ENCODE measurements around the gene PCSK4. TPM values are rescaled to one million over a fixed set of nuclear protein-coding genes. Genes with fewer than 3 reads are reported as not detected.

Gene PCSK4
- total and polyA plus RNA-seq, 7 donors, result 0.99 to 5.0 (median 3.1) TPM; not detected in 1

- WGBS, 2 donors, result 41 to 59% methylated on average over 12 of the region's 12 CpGs
- H3K27ac ChIP-seq, result no peak overlapping the region
- H3K4me3 ChIP-seq, result no peak overlapping the region
- peak; percentile 64 for DNase-seq
- no peaks in the 10 kb centered on the region for H3K36me3 ChIP-seq
- peaks cover 0 to 21% (median 15%) of the 10 kb centered on the region in 4 donors for H3K4me1 ChIP-seq
- intact Hi-C loops (cut with DNase I), result no loop called here
- TF ChIP-seq EP300 (IDR thresholded peaks at IDR 0.05) (no peak), POLR2AphosphoS5 (IDR thresholded peaks at IDR 0.05) (no peak), CTCF (IDR thresholded peaks at IDR 0.05) (no peak), POLR2A (IDR thresholded peaks at IDR 0.05) (no peak)
- H3K9me3 ChIP-seq, result no peaks in the 10 kb centered on the region
- peaks cover 6 to 33% (median 20%) of the 10 kb centered on the region in 3 donors for H3K27me3 ChIP-seq
Observed at GRCh38 chr19:1491849-1492170, 1.7 kb upstream of the PCSK4 start.

- H3K9me3 ChIP-seq, result no peaks in the 10 kb centered on the region
- intact Hi-C loops (cut with DNase I), result no loop called here
- peak within 1 kb of the TSS; percentile 76 to 83 (median 80) for H3K27ac ChIP-seq
- TF ChIP-seq POLR2A (IDR thresholded peaks at IDR 0.05) (no peak), POLR2AphosphoS5 (IDR thresholded peaks at IDR 0.05) (peak in 1 of 4 donors; percentile 13)
- H3K4me3 ChIP-seq, result peak within 1 kb of the TSS; percentile 37 to 60 (median 54)
- 2 to 4% methylated on average over 73 of the region's 73 CpGs for WGBS, 2 donors
- no peaks in the 10 kb centered on the region for H3K36me3 ChIP-seq
- DNase-seq, result no peak
- peaks cover 6 to 27% (median 15%) of the 10 kb centered on the region in 3 donors for H3K27me3 ChIP-seq
- H3K4me1 ChIP-seq, result peaks cover 0 to 21% (median 15%) of the 10 kb centered on the region in 4 donors
Observed at GRCh38 chr19:1491114-1491848, 1.1 kb upstream of the PCSK4 start, which contains the start of gene REEP6. Gene REEP6 (plus strand): TSS chr19:1491181. CDS start chr19:1491270, 89 bp downstream.

DNA sequence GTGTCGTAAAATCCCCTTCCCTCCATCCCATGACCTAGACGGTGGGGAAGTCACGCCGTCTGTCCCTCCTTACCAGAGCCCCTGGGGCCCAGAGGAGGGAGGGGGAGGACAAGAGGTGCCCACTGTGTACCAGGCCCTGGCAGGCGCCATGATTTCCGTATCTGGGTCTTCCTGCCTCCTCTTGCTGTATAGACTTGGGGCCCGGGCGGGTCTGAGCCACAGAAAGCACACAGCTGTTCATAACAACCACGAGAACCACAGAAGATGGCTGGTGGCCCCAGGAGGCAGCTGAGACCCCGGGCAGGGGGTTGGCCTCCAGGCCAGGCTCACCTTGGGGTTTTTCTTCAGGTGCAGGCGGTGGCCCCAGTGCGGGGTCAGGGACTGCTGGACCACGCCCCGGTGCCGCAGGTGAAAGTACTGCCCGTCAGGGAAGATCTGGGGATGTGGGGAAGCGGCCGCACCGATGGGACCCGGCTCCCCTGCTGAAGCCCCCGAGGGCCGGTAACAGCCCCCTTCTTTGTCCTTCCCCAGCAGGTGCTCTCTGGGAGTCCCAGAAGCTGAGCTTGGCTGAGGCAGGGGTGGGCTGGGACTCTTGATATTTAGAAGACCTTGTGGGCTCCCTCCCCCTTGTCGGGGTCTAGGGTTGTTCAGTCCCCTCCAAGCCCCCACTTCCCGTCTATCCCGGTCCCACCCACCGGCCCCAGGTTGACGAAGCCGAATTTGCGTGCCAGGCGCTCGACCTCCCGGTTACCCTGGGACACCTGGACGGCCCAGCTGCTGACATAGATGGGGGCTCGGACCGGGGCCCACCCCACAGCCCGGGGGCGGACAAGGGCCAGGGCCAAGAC is 463 bp downstream of the PCSK4 start:
- intact Hi-C loops (cut with DNase I), result no loop called here
- H3K9me3 ChIP-seq, result no peaks in the 10 kb centered on the region
- WGBS, 2 donors, result 14 to 17% methylated on average over 37 of the region's 37 CpGs
- no peak for TF ChIP-seq POLR2A (IDR thresholded peaks at IDR 0.05)
- TF ChIP-seq EP300 (IDR thresholded peaks at IDR 0.05), result no peak
- peak in 1 of 4 donors; percentile 50 for TF ChIP-seq POLR2AphosphoS5 (IDR thresholded peaks at IDR 0.05)
- no peaks in the 10 kb centered on the region for H3K36me3 ChIP-seq
- peak overlapping the region; percentile 37 to 60 (median 54) for H3K4me3 ChIP-seq
- DNase-seq, result no peak
- peak overlapping the region; percentile 76 to 83 (median 80) for H3K27ac ChIP-seq
- H3K27me3 ChIP-seq, result peaks cover 6 to 19% (median 9%) of the 10 kb centered on the region in 3 donors
- peaks cover 0 to 21% (median 15%) of the 10 kb centered on the region in 4 donors for H3K4me1 ChIP-seq

- intact Hi-C loops (cut with DNase I), result no loop called here
- WGBS, 2 donors, result 69 to 92% methylated on average over 11 of the region's 11 CpGs
Observed at GRCh38 chr19:1488282-1488601, 1.9 kb downstream of the PCSK4 start.

More at GRCh38 chr19:1488282-1488601, 1.9 kb downstream of the PCSK4 start:
- H3K4me3 ChIP-seq, result no peak overlapping the region
- no peak for DNase-seq
- no peak for TF ChIP-seq POLR2AphosphoS5 (IDR thresholded peaks at IDR 0.05)
- no peak for TF ChIP-seq POLR2A (IDR thresholded peaks at IDR 0.05)
- no peak for TF ChIP-seq EP300 (IDR thresholded peaks at IDR 0.05)
- TF ChIP-seq CTCF (IDR thresholded peaks at IDR 0.05), result no peak
- H3K36me3 ChIP-seq, result no peaks in the 10 kb centered on the region
- peaks cover 0 to 21% (median 15%) of the 10 kb centered on the region in 4 donors for H3K4me1 ChIP-seq
- H3K9me3 ChIP-seq, result no peaks in the 10 kb centered on the region
- peaks cover 6 to 19% (median 9%) of the 10 kb centered on the region in 3 donors for H3K27me3 ChIP-seq
- no peak overlapping the region for H3K27ac ChIP-seq

Data from sigmoid colon (tissue), 7 donors.